CD4-positive, alpha-beta T cell treated with Interleukin-4 for 4 hours (primary cell): ENCODE data around the gene NEUROD1.

Experiments
- DNase-seq: peaks from one replicate; pipeline ENCODE4 v3.0.0-alpha.2; 2020

NEUROD1 gene

DNA sequence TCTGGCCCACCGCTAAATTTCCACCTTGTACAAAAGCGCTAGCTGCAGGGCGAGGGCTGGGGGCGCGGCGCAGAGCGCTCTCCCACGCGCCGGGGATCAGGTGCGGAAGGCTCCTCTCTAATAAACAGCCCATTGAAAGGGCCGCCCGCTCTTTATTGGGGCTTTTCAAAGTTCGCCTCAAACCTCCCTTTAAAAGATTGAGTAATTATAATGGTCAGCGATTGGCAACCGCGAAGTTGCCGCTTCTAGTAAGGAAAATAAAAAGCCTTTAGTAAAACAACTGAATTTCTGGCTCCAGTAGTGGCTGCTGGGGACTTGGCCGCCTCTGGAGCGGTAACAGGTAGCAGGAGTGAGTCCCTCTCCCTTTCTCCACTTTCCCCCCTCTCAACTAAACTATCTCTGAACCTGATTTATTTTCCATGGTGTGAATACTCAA is 755 bp downstream of the NEUROD1 start:
- DNase-seq = no peak

DNA sequence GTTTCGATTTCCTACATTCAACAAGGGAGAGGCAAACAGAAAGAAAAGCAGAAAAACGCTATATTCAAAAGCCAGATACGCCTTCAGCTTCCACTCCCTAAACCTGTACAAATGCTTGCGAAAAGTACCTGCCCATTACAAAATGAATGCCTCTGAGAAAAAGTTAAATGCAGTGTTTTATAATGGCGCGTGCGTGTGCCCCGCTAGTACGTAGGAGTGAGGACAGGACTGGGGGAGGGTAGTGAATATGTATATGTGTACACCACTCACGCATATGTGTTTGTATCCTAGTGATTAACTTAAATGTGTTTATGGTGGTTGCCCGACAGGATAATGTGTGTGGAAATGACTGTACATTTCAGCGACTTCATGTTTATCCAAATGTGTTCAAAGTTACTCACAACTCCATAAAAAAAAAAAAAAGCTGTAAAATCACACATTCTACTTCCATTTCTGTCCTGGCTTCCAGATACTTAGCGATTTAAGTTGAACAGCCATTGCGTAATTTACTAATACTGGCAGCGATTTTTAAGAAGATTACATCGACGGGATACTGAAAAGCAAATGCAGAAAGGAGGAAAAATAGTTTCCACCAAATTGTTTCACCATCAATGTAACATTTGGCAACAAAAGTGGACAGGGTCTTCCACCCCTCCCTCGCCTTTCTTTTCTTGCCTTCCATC is 1.3 kb downstream of the NEUROD1 start:
- no peak for DNase-seq

- DNase-seq = peak; percentile 20
Observed at GRCh38 chr2:181677912-181678586, 2.3 kb downstream of the NEUROD1 start.

GRCh38 chr2:181675254-181675653 is 5.1 kb downstream of the NEUROD1 start:
- DNase-seq = no peak

- DNase-seq = no peak
Observed at GRCh38 chr2:181674461-181674860, 5.9 kb downstream of the NEUROD1 start.

DNA sequence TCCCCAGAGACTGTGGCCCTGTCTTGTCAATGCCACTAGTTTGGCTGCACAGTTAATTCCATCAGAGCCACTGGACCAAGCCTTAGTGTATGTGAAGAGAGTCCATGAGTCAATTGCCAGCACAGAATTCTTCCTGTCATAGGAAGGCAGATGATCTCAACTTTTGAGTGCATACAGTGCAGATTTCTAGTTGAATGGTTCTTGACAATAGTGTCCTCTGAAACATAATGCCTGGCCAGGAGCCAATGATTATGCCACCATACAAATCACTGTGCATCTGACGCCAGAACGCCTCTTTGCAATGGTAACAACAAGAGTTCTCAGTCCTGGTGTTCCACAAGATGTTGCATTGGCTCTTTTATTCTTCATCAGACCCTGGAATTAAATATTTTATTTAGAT is 7.1 kb downstream of the NEUROD1 start:
- DNase-seq = no peak

DNA sequence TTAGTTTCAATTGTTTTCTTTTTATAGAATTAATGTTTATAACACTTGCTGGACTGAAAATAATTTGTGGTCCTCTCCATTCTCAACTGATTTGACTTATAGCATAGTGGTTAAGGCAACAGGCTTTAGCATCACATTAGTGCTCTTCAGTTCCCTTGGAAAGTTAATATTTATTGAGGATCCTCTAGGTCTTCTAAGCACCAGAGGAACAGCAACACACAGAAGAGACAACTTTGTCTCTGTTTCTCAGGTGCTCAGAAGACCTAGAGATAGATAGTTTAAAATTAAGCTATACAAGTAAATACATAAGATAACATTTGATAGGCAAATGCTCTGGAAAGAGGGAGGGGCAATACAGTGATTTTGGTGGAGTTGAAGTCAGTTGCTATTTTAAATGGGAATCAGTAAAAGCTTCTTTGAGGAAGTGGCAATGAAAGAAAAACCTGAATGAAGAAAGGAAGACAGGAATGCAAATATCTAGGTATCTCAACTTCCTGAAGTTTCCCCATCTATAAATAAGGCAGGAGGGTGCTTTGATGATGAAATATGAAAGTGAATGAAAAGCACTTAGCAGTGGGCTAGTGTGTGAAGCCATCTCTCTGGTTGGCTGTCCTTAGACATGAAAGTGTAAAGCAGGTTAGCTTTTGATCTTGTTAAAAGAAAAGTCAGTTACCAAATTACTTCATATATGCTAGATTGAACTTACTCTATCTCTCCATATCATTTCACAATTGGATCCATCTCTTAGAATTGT is 7.9 kb downstream of the NEUROD1 start:
- no peak for DNase-seq

GRCh38 chr2:181670632-181671031 is 9.7 kb downstream of the NEUROD1 start:
- no peak for DNase-seq

GRCh38 chr2:181667234-181667633 is 13.1 kb downstream of the NEUROD1 start:
- no peak for DNase-seq

DNA sequence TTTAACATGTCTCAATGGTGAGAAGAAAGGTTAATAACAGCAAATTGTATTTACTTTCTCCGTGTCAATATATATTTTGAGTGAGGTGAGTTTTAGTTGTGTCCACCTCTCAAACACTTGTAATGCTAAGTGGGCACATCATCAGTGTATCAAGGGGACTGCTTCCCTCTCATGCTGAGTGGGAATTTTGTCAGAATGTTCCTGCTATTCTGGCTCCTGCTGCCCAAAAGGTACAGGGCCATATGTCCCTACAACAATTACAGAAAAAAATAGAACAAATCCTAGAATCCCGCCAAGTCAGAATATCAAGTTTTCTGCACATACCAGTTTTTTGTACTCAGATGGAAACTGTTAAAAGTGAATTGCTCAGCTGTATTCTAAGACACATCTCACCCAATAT is 18.0 kb downstream of the NEUROD1 start:
- no peak for DNase-seq

DNA sequence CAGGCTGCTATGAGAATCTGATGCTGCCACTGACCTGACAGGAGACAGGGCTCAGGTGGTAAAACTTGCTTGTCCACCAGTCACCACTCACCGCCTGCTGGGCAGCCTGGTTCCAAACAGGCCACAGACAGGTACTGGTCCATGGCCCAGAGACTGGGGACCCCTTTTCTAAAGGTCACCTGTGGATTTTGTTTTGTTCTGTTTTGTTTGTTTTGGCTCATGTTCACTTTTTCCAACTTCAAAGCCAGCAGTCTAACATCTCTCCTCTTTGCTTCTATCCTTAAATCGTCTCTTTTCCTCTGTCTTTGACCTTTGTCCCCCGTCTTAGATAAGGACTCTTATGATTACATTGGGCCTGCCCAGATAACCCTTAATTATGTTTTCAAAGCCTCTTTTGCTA is 20.1 kb downstream of the NEUROD1 start:
- DNase-seq = no peak

GRCh38 chr2:181658444-181658843 is 21.9 kb downstream of the NEUROD1 start:
- no peak for DNase-seq

DNA sequence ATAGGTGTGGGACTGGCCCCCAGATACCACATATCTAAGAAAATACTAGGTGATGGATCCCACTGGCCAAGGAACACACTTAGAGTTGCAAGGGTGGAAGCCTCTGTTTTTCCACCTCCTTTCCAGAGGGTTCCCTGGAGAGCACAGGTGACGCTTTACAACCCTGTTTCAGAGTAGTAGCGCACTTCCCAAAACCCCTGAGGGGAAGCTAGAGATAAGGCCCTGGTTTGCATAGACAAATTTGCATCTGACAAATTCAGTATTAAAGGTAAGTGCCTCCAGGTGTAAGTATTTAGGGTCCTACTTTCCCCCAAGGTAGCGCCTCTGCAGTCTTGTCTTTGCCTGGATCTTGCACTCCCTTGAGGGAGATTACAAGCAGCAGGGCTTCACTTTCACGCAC is 22.9 kb downstream of the NEUROD1 start:
- no peak for DNase-seq

GRCh38 chr2:181656450-181657291 is 23.6 kb downstream of the NEUROD1 start, which contains the start of gene CERKL:
TSS of gene CERKL (minus strand) at chr2:181657105. CDS start at chr2:181657006, 99 bp downstream.
- no peak for DNase-seq

DNA sequence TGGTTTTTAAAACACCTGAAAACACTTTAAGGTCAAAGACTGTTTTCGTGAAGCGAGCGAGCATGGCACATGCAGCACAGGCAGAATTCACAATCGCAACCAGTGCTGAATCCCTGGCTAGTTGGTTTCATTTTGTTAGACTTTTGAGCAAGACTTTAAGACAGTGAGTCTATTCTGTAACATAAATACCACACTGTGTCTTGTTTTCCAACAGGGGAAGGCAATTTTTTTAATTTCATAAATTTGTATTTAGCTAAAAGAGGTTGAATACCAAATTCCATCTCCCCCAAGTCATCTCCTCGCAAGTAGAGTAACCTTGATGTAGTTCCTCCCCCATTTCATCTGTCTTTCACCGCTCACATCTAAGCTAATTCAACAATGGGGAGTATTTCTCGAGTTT is 24.8 kb downstream of the NEUROD1 start:
- no peak for DNase-seq

GRCh38 chr2:181649436-181649979 is 30.8 kb downstream of the NEUROD1 start:
- DNase-seq = no peak

GRCh38 chr2:181648478-181649155 is 31.7 kb downstream of the NEUROD1 start:
- DNase-seq = no peak

DNA sequence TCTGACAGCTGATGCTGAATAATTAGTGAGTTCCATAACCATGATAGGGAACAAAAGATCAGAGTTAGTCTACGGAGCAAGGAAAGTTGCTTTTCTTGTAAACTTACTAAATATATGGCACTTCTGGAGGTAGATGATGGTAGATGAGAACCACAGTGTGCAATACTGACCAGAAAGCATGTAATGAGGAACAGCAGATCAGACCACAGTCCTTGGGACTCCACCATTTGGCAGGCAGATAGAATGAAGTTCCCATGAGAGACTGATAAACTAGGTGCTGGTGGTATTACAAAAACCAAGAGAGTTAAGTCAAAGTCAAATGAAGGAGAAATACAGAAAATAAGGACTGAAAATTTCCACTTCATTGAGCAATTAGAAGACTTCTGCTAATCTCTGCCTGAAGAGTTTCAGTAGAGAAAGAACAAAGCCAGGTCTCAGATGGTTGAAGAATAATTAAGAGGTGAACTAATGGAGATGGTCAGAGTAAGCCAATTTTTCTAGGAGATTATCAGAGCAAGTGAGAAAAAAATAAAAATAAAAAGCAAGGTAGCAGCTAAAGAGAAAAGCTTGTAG is 33.8 kb downstream of the NEUROD1 start:
- DNase-seq = no peak

- no peak for DNase-seq
Observed at GRCh38 chr2:181643151-181643550, 37.2 kb downstream of the NEUROD1 start.

- DNase-seq = no peak
Observed at GRCh38 chr2:181642086-181642485, 38.2 kb downstream of the NEUROD1 start.

DNA sequence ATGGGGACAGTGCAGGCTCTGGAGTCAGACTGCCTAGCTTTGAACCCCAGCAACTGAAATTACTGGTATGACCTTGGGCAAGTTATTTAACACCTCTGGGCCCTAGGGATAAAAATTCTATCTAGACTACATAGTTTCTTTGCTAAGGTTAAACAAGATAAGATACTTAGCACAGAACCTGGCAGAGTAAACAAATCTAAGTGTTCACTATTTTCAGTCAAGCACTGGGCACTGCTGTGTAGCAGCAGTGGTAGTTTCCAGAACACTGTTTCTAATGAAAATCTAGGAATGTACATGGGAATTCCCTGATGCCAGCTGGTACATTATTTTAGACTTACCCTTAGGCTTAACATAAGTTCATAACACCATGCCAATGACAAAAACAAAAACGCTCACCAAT is 40.6 kb downstream of the NEUROD1 start:
- DNase-seq = no peak
